IPS-15b (cell line): ENCODE measurements around the gene BEND6.

Experiments used
- H3K27me3 ChIP-seq: one replicate; pipeline ENCODE4 v1.6.1; 2013; ENCODE audit warnings: low read length; ENCODE audit not compliant: control insufficient read depth, insufficient read depth
- H3K36me3 ChIP-seq: one replicate; pipeline ENCODE4 v1.6.1; 2013; ENCODE audit warnings: low read length; ENCODE audit not compliant: control insufficient read depth, insufficient read depth
- H3K4me1 ChIP-seq: one replicate; pipeline ENCODE4 v1.6.1; 2013; ENCODE audit warnings: mild to moderate bottlenecking, low read length; ENCODE audit not compliant: control insufficient read depth, insufficient read depth
- H3K4me3 ChIP-seq: one replicate; pipeline ENCODE4 v1.5.1; 2013; ENCODE audit warnings: low read depth, low read length
- H3K9ac ChIP-seq: one replicate; pipeline ENCODE4 v1.6.1; 2013; ENCODE audit warnings: low read depth, mild to moderate bottlenecking, low read length
- H3K9me3 ChIP-seq: one replicate; pipeline ENCODE4 v1.6.1; 2013; ENCODE audit warnings: mild to moderate bottlenecking, low read length; ENCODE audit not compliant: control insufficient read depth, insufficient read depth

BEND6 gene

GRCh38 chr6:56954403-56955170 is at the start of gene BEND6:
BEND6 (plus strand) TSS chr6:56955107; CDS start chr6:56981811, 26,704 bp downstream.
- peak within 1 kb of the TSS; percentile 96 for H3K4me3 ChIP-seq
- H3K9me3 ChIP-seq, result no peaks in the 10 kb centered on the region
- peak within 1 kb of the TSS; percentile 83 for H3K9ac ChIP-seq
- no peaks in the 10 kb centered on the region for H3K36me3 ChIP-seq
- H3K4me1 ChIP-seq, result peaks cover 7% of the 10 kb centered on the region
- H3K27me3 ChIP-seq, result peaks cover 28% of the 10 kb centered on the region

GRCh38 chr6:56905378-56905777 is 49.5 kb upstream of the BEND6 start:
- H3K9ac ChIP-seq, result no peak overlapping the region

GRCh38 chr6:56906752-56907151 is 48.2 kb upstream of the BEND6 start:
- Histone ChIP-seq H3K9ac (no peak overlapping the region), H3K9me3 (no peaks in the 10 kb centered on the region), H3K4me1 (peaks cover 11% of the 10 kb centered on the region)

More at GRCh38 chr6:56905378-56905777, 49.5 kb upstream of the BEND6 start:
- Histone ChIP-seq H3K36me3 (no peaks in the 10 kb centered on the region), H3K9me3 (no peaks in the 10 kb centered on the region), H3K27me3 (no peaks in the 10 kb centered on the region), H3K4me1 (peaks cover 4% of the 10 kb centered on the region), H3K4me3 (no peak overlapping the region)

GRCh38 chr6:56909115-56909907 is 45.6 kb upstream of the BEND6 start:
- no peaks in the 10 kb centered on the region for H3K9me3 ChIP-seq
- H3K36me3 ChIP-seq, result no peaks in the 10 kb centered on the region
- H3K4me1 ChIP-seq, result peaks cover 21% of the 10 kb centered on the region
- no peak overlapping the region for H3K9ac ChIP-seq
- H3K27me3 ChIP-seq, result no peaks in the 10 kb centered on the region
- no peak overlapping the region for H3K4me3 ChIP-seq

More at GRCh38 chr6:56906752-56907151, 48.2 kb upstream of the BEND6 start:
- Histone ChIP-seq H3K4me3 (no peak overlapping the region), H3K36me3 (no peaks in the 10 kb centered on the region), H3K27me3 (no peaks in the 10 kb centered on the region)

GRCh38 chr6:56911847-56912246 is 43.1 kb upstream of the BEND6 start:
- H3K4me3 ChIP-seq, result no peak overlapping the region
- no peaks in the 10 kb centered on the region for H3K9me3 ChIP-seq
- no peak overlapping the region for H3K9ac ChIP-seq
- peaks cover 21% of the 10 kb centered on the region for H3K4me1 ChIP-seq
- no peaks in the 10 kb centered on the region for H3K36me3 ChIP-seq
- no peaks in the 10 kb centered on the region for H3K27me3 ChIP-seq

GRCh38 chr6:56913285-56914074 is 41.4 kb upstream of the BEND6 start:
- peaks cover 21% of the 10 kb centered on the region for H3K4me1 ChIP-seq
- no peak overlapping the region for H3K4me3 ChIP-seq
- H3K27me3 ChIP-seq, result no peaks in the 10 kb centered on the region
- H3K36me3 ChIP-seq, result no peaks in the 10 kb centered on the region
- no peak overlapping the region for H3K9ac ChIP-seq
- H3K9me3 ChIP-seq, result no peaks in the 10 kb centered on the region

DNA sequence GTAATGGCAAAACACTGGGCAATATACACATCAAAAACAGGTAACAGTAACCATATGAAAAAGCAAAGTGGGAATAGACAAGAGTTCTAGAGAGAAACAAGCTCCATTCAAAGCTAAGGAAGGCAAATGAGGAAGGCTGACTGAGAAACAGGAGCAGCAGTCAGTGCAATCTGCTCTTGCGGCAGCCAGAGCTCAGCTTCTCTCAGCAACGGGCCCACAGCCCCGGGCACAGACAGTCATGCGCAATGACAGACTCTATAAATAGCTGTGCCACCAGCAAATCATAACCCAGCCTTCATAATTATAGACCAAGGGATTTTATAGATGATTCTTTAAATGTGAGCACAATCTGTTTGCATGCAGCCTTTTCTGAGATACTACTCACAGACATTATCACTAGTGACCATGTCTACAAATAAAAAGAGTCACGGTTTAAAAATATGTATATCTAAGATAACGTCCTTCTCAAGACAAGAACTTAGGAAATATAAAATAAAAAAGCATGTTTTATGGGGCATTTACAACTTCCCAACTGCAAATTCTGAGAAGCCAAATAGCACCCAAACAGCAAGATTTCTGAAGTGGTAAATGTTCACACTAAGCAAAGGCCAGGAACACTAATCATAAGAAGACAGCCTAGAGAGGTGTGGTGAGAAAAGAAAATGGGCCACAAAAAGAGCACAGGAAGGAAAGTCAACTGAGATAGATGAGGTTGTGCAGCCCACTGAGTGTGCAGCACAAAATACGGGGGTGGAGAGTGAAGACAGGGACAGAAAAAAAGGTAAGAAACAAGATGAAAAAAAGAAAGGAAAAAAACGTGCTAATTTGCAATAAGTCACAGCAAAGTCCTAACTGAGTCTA is 39.9 kb upstream of the BEND6 start:
- Histone ChIP-seq H3K9me3 (no peaks in the 10 kb centered on the region), H3K36me3 (no peaks in the 10 kb centered on the region), H3K27me3 (no peaks in the 10 kb centered on the region), H3K4me1 (peaks cover 17% of the 10 kb centered on the region), H3K9ac (no peak overlapping the region), H3K4me3 (no peak overlapping the region)

- no peaks in the 10 kb centered on the region for H3K9me3 ChIP-seq
- H3K4me3 ChIP-seq, result no peak overlapping the region
- H3K36me3 ChIP-seq, result no peaks in the 10 kb centered on the region
- no peaks in the 10 kb centered on the region for H3K27me3 ChIP-seq
- H3K9ac ChIP-seq, result no peak overlapping the region
- peaks cover 15% of the 10 kb centered on the region for H3K4me1 ChIP-seq
Measured at GRCh38 chr6:56915832-56916231, 39.1 kb upstream of the BEND6 start.

DNA sequence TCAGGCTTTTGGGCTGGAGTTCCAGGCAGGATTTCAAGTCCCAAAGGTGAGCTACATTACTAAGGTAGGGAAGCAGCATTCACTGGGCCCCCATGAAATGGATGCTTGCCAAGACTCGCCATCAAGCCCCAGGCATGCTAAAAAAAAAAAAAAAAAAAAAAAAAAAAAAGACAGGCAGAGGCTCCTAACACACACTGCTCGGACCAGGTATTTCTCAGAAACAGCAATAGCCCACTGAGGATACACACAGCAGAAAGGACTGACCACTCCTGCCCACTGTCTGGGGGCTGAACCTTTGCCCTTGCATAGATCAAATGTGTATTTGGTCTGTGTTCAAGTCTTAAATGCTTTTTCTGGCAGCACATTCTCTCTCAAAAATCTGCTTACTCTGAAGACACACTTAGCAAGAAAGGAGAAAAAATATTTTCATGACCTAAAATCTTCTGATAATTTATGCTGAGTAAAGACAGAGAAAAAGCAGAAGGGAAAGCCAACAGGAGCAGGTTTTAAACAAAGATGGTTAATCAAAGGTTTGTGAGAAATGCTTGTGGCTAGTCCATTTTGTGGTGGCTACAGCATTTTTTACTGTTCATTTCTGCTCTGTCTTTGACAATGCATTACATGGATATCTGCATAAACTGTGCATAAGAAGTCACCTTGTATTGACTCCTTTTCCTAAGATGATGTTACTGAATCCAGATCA is 37.9 kb upstream of the BEND6 start:
- Histone ChIP-seq H3K36me3 (no peaks in the 10 kb centered on the region), H3K27me3 (no peaks in the 10 kb centered on the region), H3K4me3 (no peak overlapping the region), H3K9ac (no peak overlapping the region), H3K9me3 (no peaks in the 10 kb centered on the region), H3K4me1 (peaks cover 8% of the 10 kb centered on the region)

- Histone ChIP-seq H3K27me3 (no peaks in the 10 kb centered on the region), H3K4me1 (peaks cover 3% of the 10 kb centered on the region), H3K36me3 (no peaks in the 10 kb centered on the region), H3K4me3 (no peak overlapping the region), H3K9me3 (no peaks in the 10 kb centered on the region), H3K9ac (no peak overlapping the region)
Measured at GRCh38 chr6:56922645-56923044, 32.3 kb upstream of the BEND6 start.
